HepG2 (cell line): ENCODE data around the gene FAM83G. TPM values are rescaled to one million over a fixed set of nuclear protein-coding genes. Genes with fewer than 3 reads are reported as not detected.
A peak's percentile ranks its signal among the peaks of the same experiment; 100 is the strongest.

ENCODE experiments used
- ATAC-seq: fragments of 200-7000 bp; cut with Tn5 transposase; 3 replicates; pipeline ENCODE4 v1.9.1; 2020; ENCODE audit warnings: mild to moderate bottlenecking, moderate library complexity
- BruUV-seq: library from RNA; stranded (reverse); fragments of 400-500 nt; replicated peaks from 2 replicates; lab custom pipeline; 2021; lab: Mats Ljungman, UMichigan
- CTCF ChIA-PET: fragments of 300-600 bp; formaldehyde crosslinking; extraction: SDS; loops from one replicate; lab custom pipeline; 2021; ENCODE audit warnings: low total read pairs, inconsistent platforms, low intra/inter-chr PET ratio; lab: Yijun Ruan, JAX
- POLR2A ChIA-PET: fragments of 350-600 bp; sonication (Branson Sonifier 250); formaldehyde crosslinking; loops from one replicate; lab custom pipeline; 2020; ENCODE audit warnings: antibody characterized with exemption, inconsistent platforms; lab: Yijun Ruan, JAX
- DNase-seq: peaks from one replicate; pipeline ENCODE4 v3.0.0-alpha.2; 2015; ENCODE audit warnings: low spot score
- FAIRE-seq: peaks from 3 replicates; lab custom pipeline; 2011; peaks lifted over from hg19 to GRCh38; lab: Jason Lieb, UNC
- H2AFZ ChIP-seq: one replicate; pipeline ENCODE4 v1.6.1; 2011; ENCODE audit warnings: low read length, inconsistent platforms
- H3K27ac ChIP-seq: fragments of 300-600 bp; 3 replicates; pipeline ENCODE4 v1.8.0; 2011; ENCODE audit warnings: mixed run types, mild to moderate bottlenecking, mixed read lengths, low read length, inconsistent platforms; ENCODE audit not compliant: insufficient read depth; ENCODE audit errors: extremely low read length
- H3K27me3 ChIP-seq, 2 experiments: fragments of 200-600 bp in 1 of 2; 2 replicates in 1 of 2; 3 replicates in 1 of 2; pipeline versions ENCODE4 v1.6.0 to v1.8.0; 2011; ENCODE audit warnings: low read length in 2 of 2, mild to moderate bottlenecking in 2 of 2, moderate library complexity in 2 of 2, inconsistent platforms in 1 of 2; ENCODE audit not compliant: insufficient read depth in 2 of 2, control insufficient read depth in 1 of 2
- H3K36me3 ChIP-seq, 2 experiments: fragments of 200-600 bp in 1 of 2; replicated peaks in 1 of 2; 2 replicates in 1 of 2; 3 replicates in 1 of 2; pipeline versions ENCODE4 v1.5.1 to v1.8.0; 2011; ENCODE audit warnings: low read length in 2 of 2, inconsistent platforms in 1 of 2; ENCODE audit not compliant: insufficient read depth in 2 of 2, control insufficient read depth in 1 of 2
- H3K4me1 ChIP-seq: 2 replicates; pipeline ENCODE4 v1.5.1; 2012; ENCODE audit warnings: low read length, inconsistent platforms; ENCODE audit not compliant: insufficient read depth
- H3K4me2 ChIP-seq: 2 replicates; pipeline ENCODE4 v1.6.0; 2011; ENCODE audit warnings: low read depth, low read length, inconsistent platforms
- H3K4me3 ChIP-seq, 3 experiments: fragments of 200-600 bp in 1 of 3; sonication (generic), shearing (Covaris generic) in 1 of 3; replicated peaks in 1 of 3; 2 replicates each; pipeline ENCODE4 v1.5.1; 2011 to 2016; ENCODE audit warnings: low read length in 3 of 3, inconsistent platforms in 2 of 3, low read depth in 2 of 3, mild to moderate bottlenecking in 2 of 3, control low read depth in 1 of 3, mixed read lengths in 1 of 3; ENCODE audit not compliant: insufficient read depth in 1 of 3
- H3K79me2 ChIP-seq: one replicate; pipeline ENCODE4 v1.6.1; 2011; ENCODE audit warnings: low read length, inconsistent platforms; ENCODE audit not compliant: insufficient read depth
- H3K9ac ChIP-seq: 2 replicates; pipeline ENCODE4 v1.6.0; 2011; ENCODE audit warnings: mild to moderate bottlenecking, low read depth, low read length, inconsistent platforms; ENCODE audit not compliant: insufficient read depth
- H3K9me3 ChIP-seq: 2 replicates; pipeline ENCODE4 v1.5.1; 2012; ENCODE audit warnings: mild to moderate bottlenecking, low read length
- H4K20me1 ChIP-seq: 2 replicates; pipeline ENCODE4 v1.6.0; 2011; ENCODE audit warnings: inconsistent platforms, mild to moderate bottlenecking, low read length, moderate library complexity; ENCODE audit not compliant: insufficient read depth
- ARNT2 ChIP-seq: sonication (generic); formaldehyde crosslinking; IDR thresholded peaks from 2 replicates; pipeline ENCODE4 v1.8.0; 2022; ENCODE audit warnings: mild to moderate bottlenecking, low read depth, missing genetic modification reagents, moderate library complexity
- CENPX ChIP-seq: sonication (generic); formaldehyde crosslinking; IDR thresholded peaks from 2 replicates; pipeline ENCODE4 v1.9.0; 2021; ENCODE audit warnings: mild to moderate bottlenecking, missing genetic modification reagents, moderate library complexity
- CSRNP1 ChIP-seq: sonication (generic); formaldehyde crosslinking; IDR thresholded peaks from 2 replicates; pipeline ENCODE4 v1.8.1; 2023; ENCODE audit warnings: mild to moderate bottlenecking, missing genetic modification reagents
- ERF ChIP-seq: IDR thresholded peaks from 2 replicates; pipeline ENCODE4 v1.6.1; 2018; ENCODE audit warnings: missing biosample characterization, missing genetic modification reagents
- FOXO1 ChIP-seq: sonication (generic); formaldehyde crosslinking; IDR thresholded peaks from 2 replicates; pipeline ENCODE4 v1.4.0; 2020; ENCODE audit warnings: missing genetic modification reagents
- FOXO4 ChIP-seq: sonication (generic); formaldehyde crosslinking; conservative IDR thresholded peaks from 2 replicates; pipeline ENCODE4 v1.8.1; 2023; ENCODE audit warnings: missing genetic modification reagents
- GABPB1 ChIP-seq: IDR thresholded peaks from 2 replicates; pipeline ENCODE4 v1.6.1; 2016; ENCODE audit warnings: mild to moderate bottlenecking, missing genetic modification reagents, moderate library complexity, missing compliant biosample characterization
- KLF16 ChIP-seq, 2 experiments: sonication (generic) in 1 of 2; formaldehyde crosslinking in 1 of 2; IDR thresholded peaks; 2 replicates each; pipeline versions ENCODE4 v1.6.1 to v1.8.0; 2016 to 2023; ENCODE audit warnings: missing genetic modification reagents in 2 of 2, missing compliant biosample characterization in 1 of 2
- MED1 ChIP-seq: sonication (generic); formaldehyde crosslinking; IDR thresholded peaks from 2 replicates; pipeline ENCODE4 v1.4.0; 2020; ENCODE audit warnings: missing genetic modification reagents
- NBN ChIP-seq: fragments of 450-650 bp; conservative IDR thresholded peaks from 2 replicates; pipeline ENCODE4 v1.6.1; 2017
- NCOR1 ChIP-seq: fragments of 200-600 bp; sonication (generic); IDR thresholded peaks from 2 replicates; pipeline ENCODE4 v1.7.0; 2017; ENCODE audit warnings: antibody characterized with exemption, low read length, borderline replicate concordance
- SYNCRIP ChIP-seq: fragments of 200-400 bp; formaldehyde crosslinking; IDR thresholded peaks from 2 replicates; pipeline ENCODE4 v1.6.1; 2018; ENCODE audit warnings: mild to moderate bottlenecking, low read depth, low read length; ENCODE audit not compliant: insufficient read depth
- ZBTB26 ChIP-seq: IDR thresholded peaks from 2 replicates; pipeline ENCODE4 v1.6.1; 2016; ENCODE audit warnings: missing compliant biosample characterization, missing genetic modification reagents, borderline replicate concordance
- ZNF329 ChIP-seq: sonication (generic); formaldehyde crosslinking; IDR thresholded peaks from 2 replicates; pipeline ENCODE4 v1.9.0; 2021; ENCODE audit warnings: low read depth, mild to moderate bottlenecking, missing genetic modification reagents
- ZNF362 ChIP-seq: sonication (generic); formaldehyde crosslinking; IDR thresholded peaks from 2 replicates; pipeline ENCODE4 v1.4.0; 2020; ENCODE audit warnings: missing genetic modification reagents, mild to moderate bottlenecking, borderline replicate concordance
- ZNF446 ChIP-seq: sonication (generic); formaldehyde crosslinking; IDR thresholded peaks from 2 replicates; pipeline ENCODE4 v1.5.0; 2020; ENCODE audit warnings: mild to moderate bottlenecking, missing genetic modification reagents
- ZNF580 ChIP-seq: IDR thresholded peaks from 2 replicates; pipeline ENCODE4 v1.6.1; 2016; ENCODE audit warnings: low read depth, borderline replicate concordance
- WGBS: methylation state at CpG from one replicate; pipeline ENCODE4 v1.1.6; 2017; ENCODE audit warnings: low lambda C conversion rate; 5-methylcytosine and 5-hydroxymethylcytosine counted together
- in situ Hi-C: cut with HindIII; loops from 2 replicates; pipeline ENCODE4 v1.10.0; 2017; ENCODE audit warnings: low pct_unique_long_range_greater_than_20kb; ENCODE audit not compliant: extremely low pct_ligation_motif_present
- intact Hi-C: fragments of 100-400 bp; cut with micrococcal nuclease; formaldehyde crosslinking; loops from one replicate; pipeline ENCODE4 v1.10.0; 2022; ENCODE audit not compliant: unreplicated experiment
- polyA plus RNA-seq, 8 experiments: library from polyadenylated mRNA; depleted of rRNA in 3 of 8; stranded (reverse) in 7 of 8; unstranded in 1 of 8; fragments of >200 nt; fragmentation: Illumina TruSeq in 4 of 8; extraction: Trizol in 4 of 8; gene quantifications; 2 replicates each; pipeline versions ENCODE4 v1.2.1 to v1.2.3, GENCODE V29; 2011 to 2016; ENCODE audit warnings: low read depth in 4 of 8, missing spikeins in 1 of 8, mixed read lengths in 1 of 8; ENCODE audit not compliant: insufficient read depth in 1 of 8
- total RNA-seq, 5 experiments: library from RNA; depleted of rRNA; stranded (reverse); fragments of >200 nt; fragmentation: Illumina TruSeq; extraction: Trizol; gene quantifications; 2 replicates each; pipeline ENCODE4 v1.2.3, GENCODE V29; 2016; ENCODE audit warnings: low read depth in 1 of 5

Gene FAM83G
- total and polyA plus RNA-seq, 2 of the 13 experiments (the other 11 are each of a cell fraction or from before 2014, with no cell fraction given): 13.7 to 18.6 TPM

DNA sequence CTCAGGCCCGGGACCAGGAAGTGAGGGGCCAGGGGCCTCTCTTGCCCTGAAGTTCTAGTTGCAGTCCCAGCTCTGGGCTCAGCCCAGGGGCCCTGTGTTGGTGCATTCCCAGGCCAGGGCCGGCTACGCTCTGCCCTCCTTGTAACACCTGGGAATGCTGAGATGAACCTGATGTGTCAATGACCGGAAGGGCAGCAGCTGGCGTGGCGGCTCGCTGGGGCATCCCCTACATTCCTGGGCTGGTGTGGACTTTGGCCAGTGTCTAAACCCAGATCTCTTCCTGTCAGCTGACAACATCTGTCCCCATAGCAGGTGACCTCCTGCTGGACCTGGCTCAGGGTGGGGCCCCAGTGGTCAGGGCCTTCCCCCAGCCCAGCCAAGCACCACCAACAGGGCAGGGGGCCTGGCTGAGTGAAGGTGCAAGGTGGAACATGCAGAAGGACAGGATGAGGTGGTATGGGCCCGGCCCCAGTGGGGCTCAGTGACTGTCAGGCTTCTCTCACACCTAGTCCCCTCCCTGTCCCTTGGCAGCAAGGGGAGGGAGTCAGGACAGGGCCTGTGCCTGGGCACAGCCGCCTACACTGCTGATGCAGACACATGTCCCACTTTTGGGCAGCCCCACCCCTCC lies 15.9 kb downstream of the FAM83G start (continued):
- TF ChIP-seq ZBTB26: peak; percentile 83
- no peak for TF ChIP-seq SYNCRIP
- peak in 1 of 2 experiments; percentile 98; a peak in 2 of 4 replicates for TF ChIP-seq KLF16 (CRISPR knock-in tag; IDR thresholded peaks at IDR 0.05)
- no peak for TF ChIP-seq ZNF446
- TF ChIP-seq ZNF580: peak; percentile 97

DNA sequence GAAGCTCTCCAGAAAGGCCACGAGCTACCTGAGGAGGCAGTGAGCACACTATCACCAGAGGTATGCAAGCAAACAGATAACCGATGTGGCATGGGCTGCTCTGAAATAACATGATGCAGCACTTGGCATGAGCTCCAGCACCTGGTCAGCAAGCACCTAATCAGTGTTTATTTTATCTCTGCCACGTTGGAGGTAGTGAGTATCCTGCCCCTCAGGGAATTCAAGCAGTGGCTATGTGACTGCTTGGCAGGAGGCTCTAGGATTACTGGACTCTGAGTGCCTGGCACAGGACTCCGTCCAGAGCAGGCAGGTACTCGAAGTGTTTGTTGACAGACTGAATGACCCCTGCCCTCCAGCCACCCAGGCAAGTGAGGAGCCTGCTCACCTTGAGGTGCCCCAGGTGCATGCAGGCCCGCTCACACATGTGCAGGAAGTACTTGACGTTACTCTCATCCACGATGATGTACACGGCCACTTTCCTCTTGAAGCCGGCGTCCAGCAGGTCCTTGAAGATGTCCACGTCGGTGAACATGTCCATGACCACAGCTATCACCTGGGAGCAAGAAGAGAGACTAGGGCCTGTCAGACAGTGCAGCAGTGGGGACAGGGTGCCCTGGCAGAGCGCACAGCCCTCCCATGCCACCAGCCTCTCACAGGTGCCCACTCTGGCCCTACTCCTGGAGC lies 16.6 kb downstream of the FAM83G start:
- in situ Hi-C loops: no loop called here
- H3K79me2 ChIP-seq: peaks cover 5% of the 10 kb centered on the region
- H3K27ac ChIP-seq: peak overlapping the region; percentile 84
- DNase-seq (no peak), ATAC-seq (no peak), FAIRE-seq (no peak)
- intact Hi-C loops: loop anchor here (2.0 kb wide), 1 partner anchor 15 kb away; no protein-coding TSS in a partner anchor
- H3K4me1 ChIP-seq: peaks cover 40% of the 10 kb centered on the region
- H3K9me3 ChIP-seq: no peaks in the 10 kb centered on the region
- H3K27me3 ChIP-seq: no peaks in the 10 kb centered on the region
- no peaks in the 10 kb centered on the region for H4K20me1 ChIP-seq
- H3K36me3 ChIP-seq: peaks cover 16 to 66% of the 10 kb centered on the region in 2 experiments
- ChIA-PET POLR2A (interaction anchor here (1.1 to 2.4 kb wide), 5 partner anchors 9 to 25 kb away, joined by 5 to 27 read pairs (median 13); partner anchors contain the start of gene FAM83G), CTCF (no interaction called here)
- no peak overlapping the region for H2AFZ ChIP-seq
- H3K4me2 ChIP-seq: peak overlapping the region; percentile 54
- peak overlapping the region in 1 of 3 experiments; percentile 21; a peak in 1 of 6 replicates for H3K4me3 ChIP-seq
- no TSS peak for BruUV-seq
- 88% methylated on average over 11 of the region's 14 CpGs for WGBS
- H3K9ac ChIP-seq: peak overlapping the region; percentile 61
- TF ChIP-seq ARNT2 (CRISPR knock-in tag) (no peak), FOXO1 (CRISPR knock-in tag) (no peak), CSRNP1 (CRISPR knock-in tag) (no peak), NBN (no peak), MED1 (CRISPR knock-in tag) (no peak), ERF (CRISPR knock-in tag) (no peak), NCOR1 (no peak), CENPX (CRISPR knock-in tag) (no peak), ZNF329 (no peak), ZNF362 (no peak), FOXO4 (CRISPR knock-in tag) (peak; percentile 86; the same call in 1 of the 2 replicates), GABPB1 (no peak)
